Endothelial cell of umbilical vein (primary cell): ENCODE results near the gene FEZF2. TPM values are rescaled to one million over a fixed set of nuclear protein-coding genes. Genes with fewer than 3 reads are reported as not detected.

Experiments
- BruUV-seq: library from RNA; stranded (reverse); fragments of 400-500 nt; replicated peaks from 2 replicates; lab custom pipeline; 2021; lab: Mats Ljungman, UMichigan
- CTCF ChIA-PET: fragments of 300-600, 350-600 bp; sonication (Branson Sonifier 250); formaldehyde crosslinking; loops from one replicate; lab custom pipeline; 2021; ENCODE audit warnings: antibody characterized with exemption, inconsistent platforms; lab: Charles Lee
- POLR2A ChIA-PET: fragments of 300-600, 350-600 bp; sonication (Branson Sonifier 250); formaldehyde crosslinking; loops from one replicate; lab custom pipeline; 2021; ENCODE audit warnings: antibody characterized with exemption, inconsistent platforms; lab: Charles Lee
- DNase-seq: peaks from one replicate; pipeline ENCODE4 v3.0.0-alpha.2; 2011; ENCODE audit warnings: low read depth, low spot score
- FAIRE-seq: peaks from 2 replicates; lab custom pipeline; 2011; peaks lifted over from hg19 to GRCh38; lab: Jason Lieb, UNC
- H2AFZ ChIP-seq: 2 replicates; pipeline ENCODE4 v1.6.0; 2012; ENCODE audit warnings: low read depth, low read length, control low read depth, inconsistent platforms
- H3K27ac ChIP-seq: 2 replicates; pipeline ENCODE4 v1.5.1; 2011; ENCODE audit warnings: low read depth, mild to moderate bottlenecking, control low read depth, low read length, moderate library complexity; ENCODE audit not compliant: insufficient read depth
- H3K27me3 ChIP-seq, 2 experiments: 2 replicates each; pipeline versions ENCODE4 v1.6.0 to v1.6.1; 2011; ENCODE audit warnings: low read length in 2 of 2, mixed read lengths in 1 of 2; ENCODE audit not compliant: control insufficient read depth in 2 of 2, insufficient read depth in 2 of 2
- H3K36me3 ChIP-seq, 2 experiments: 2 replicates in 1 of 2; 3 replicates in 1 of 2; pipeline ENCODE4 v1.5.1; 2011; ENCODE audit warnings: low read length in 2 of 2, mild to moderate bottlenecking in 1 of 2, moderate library complexity in 1 of 2; ENCODE audit not compliant: control insufficient read depth in 2 of 2, insufficient read depth in 2 of 2; ENCODE audit errors: extremely low read depth in 1 of 2
- H3K4me1 ChIP-seq: 3 replicates; pipeline ENCODE4 v1.5.1; 2011; ENCODE audit warnings: mild to moderate bottlenecking, low read length; ENCODE audit not compliant: control insufficient read depth, insufficient read depth; ENCODE audit errors: extremely low read depth
- H3K4me2 ChIP-seq: 2 replicates; pipeline ENCODE4 v1.6.1; 2011; ENCODE audit warnings: low read length, control low read depth, mixed read lengths; ENCODE audit not compliant: insufficient read depth
- H3K4me3 ChIP-seq, 3 experiments: fragments of 200-600 bp in 1 of 3; sonication (generic), shearing (Covaris generic) in 1 of 3; replicated peaks in 1 of 3; 2 replicates each; pipeline ENCODE4 v1.5.1; 2011 to 2016; ENCODE audit warnings: control low read depth in 3 of 3, low read length in 3 of 3, mild to moderate bottlenecking in 2 of 3, inconsistent platforms in 1 of 3, low read depth in 1 of 3, moderate library complexity in 1 of 3; ENCODE audit not compliant: insufficient read depth in 1 of 3
- H3K79me2 ChIP-seq: 2 replicates; pipeline ENCODE4 v1.6.0; 2012; ENCODE audit warnings: low read length, inconsistent platforms; ENCODE audit not compliant: control insufficient read depth, insufficient read depth
- H3K9ac ChIP-seq: replicated peaks from 2 replicates; pipeline ENCODE3; 2011; ENCODE audit warnings: low read length, control low read depth; ENCODE audit not compliant: insufficient read depth; ENCODE audit errors: extremely low read depth
- H3K9me1 ChIP-seq: replicated peaks from 3 replicates; pipeline ENCODE4 v1.6.0; 2011; ENCODE audit warnings: mild to moderate bottlenecking, low read length; ENCODE audit not compliant: control insufficient read depth, insufficient read depth; ENCODE audit errors: extremely low read depth
- H3K9me3 ChIP-seq: replicated peaks from 2 replicates; pipeline ENCODE4 v1.5.1; 2012; ENCODE audit warnings: low read length, inconsistent platforms; ENCODE audit not compliant: control insufficient read depth, insufficient read depth
- H4K20me1 ChIP-seq: replicated peaks from 2 replicates; pipeline ENCODE3; 2011; ENCODE audit warnings: mild to moderate bottlenecking, low read length; ENCODE audit not compliant: control insufficient read depth, insufficient read depth; ENCODE audit errors: extremely low read depth
- EZH2 ChIP-seq: IDR thresholded peaks from 2 replicates; pipeline ENCODE4 v1.6.1; 2012; ENCODE audit warnings: borderline replicate concordance, low read depth, mild to moderate bottlenecking, moderate library complexity, low read length, inconsistent platforms; ENCODE audit not compliant: severe bottlenecking
- FOS ChIP-seq: IDR thresholded peaks from 2 replicates; pipeline ENCODE4 v1.6.1; 2011; ENCODE audit warnings: mild to moderate bottlenecking, low read length, moderate library complexity, borderline replicate concordance; ENCODE audit not compliant: insufficient read depth
- GATA2 ChIP-seq: IDR thresholded peaks from 2 replicates; pipeline ENCODE4 v1.7.0; 2011; ENCODE audit warnings: low read depth, mild to moderate bottlenecking, moderate library complexity, mixed read lengths, low read length; ENCODE audit not compliant: insufficient read length, insufficient read depth
- JUN ChIP-seq: IDR thresholded peaks from 2 replicates; pipeline ENCODE4 v1.6.1; 2011; ENCODE audit warnings: borderline replicate concordance, low read depth; ENCODE audit not compliant: insufficient read length, insufficient read depth
- MYC ChIP-seq: IDR thresholded peaks from one replicate; pipeline ENCODE4 v1.6.1; 2011; ENCODE audit warnings: mild to moderate bottlenecking, low read depth, low read length
- POLR2A ChIP-seq: IDR thresholded peaks from 2 replicates; pipeline ENCODE4 v1.6.1; 2012; ENCODE audit warnings: low read depth, mild to moderate bottlenecking, control low read depth, low read length
- POLR2AphosphoS5 ChIP-seq: IDR thresholded peaks from 2 replicates; pipeline ENCODE4 v1.6.1; 2012; ENCODE audit warnings: low read depth, mild to moderate bottlenecking, control low read depth, low read length, moderate library complexity; ENCODE audit not compliant: insufficient read depth
- dilution Hi-C: fragments of 300-500 bp; cut with MboI; formaldehyde crosslinking; loops from one replicate; pipeline ENCODE4 v1.15.0; 2019; ENCODE audit warnings: low sequenced_read_pairs; ENCODE audit not compliant: extremely low pct_ligation_motif_present
- intact Hi-C: fragments of 100-400 bp; cut with micrococcal nuclease; formaldehyde crosslinking; loops from one replicate; pipeline ENCODE4 v1.10.0; 2022
- polyA plus RNA-seq, 4 experiments: library from polyadenylated mRNA; depleted of rRNA in 3 of 4; stranded (reverse) in 3 of 4; unstranded in 1 of 4; fragments of >200 nt; gene quantifications; 2 replicates each; pipeline versions ENCODE4 v1.2.1 to v1.2.3, GENCODE V29; 2011 to 2012; ENCODE audit warnings: missing spikeins in 1 of 4
- total RNA-seq: library from RNA; stranded (reverse); gene quantifications from 2 replicates; pipeline ENCODE4 v1.2.3, GENCODE V29; 2021
- TF ChIP-seq, protein P1 (sequence below), 2 donors: IDR thresholded peaks; 1 replicate in 1 of 2; 2 replicates in 1 of 2; pipeline ENCODE4 v1.5.1; 2011; ENCODE audit warnings: low read length in 2 of 2, mild to moderate bottlenecking in 2 of 2, moderate library complexity in 2 of 2, control low read depth in 1 of 2, inconsistent platforms in 1 of 2, low read depth in 1 of 2; ENCODE audit not compliant: insufficient read depth in 1 of 2; ENCODE audit errors: extremely low read depth in 1 of 2
- TF ChIP-seq, protein P2 (sequence below): IDR thresholded peaks from 2 replicates; pipeline ENCODE4 v1.6.1; 2011; ENCODE audit not compliant: insufficient read depth, insufficient read length

FEZF2 gene
- total and polyA plus RNA-seq, 2 donors (not counting 3 experiments of a cell fraction or from before 2014, with no cell fraction given) = not detected

DNA sequence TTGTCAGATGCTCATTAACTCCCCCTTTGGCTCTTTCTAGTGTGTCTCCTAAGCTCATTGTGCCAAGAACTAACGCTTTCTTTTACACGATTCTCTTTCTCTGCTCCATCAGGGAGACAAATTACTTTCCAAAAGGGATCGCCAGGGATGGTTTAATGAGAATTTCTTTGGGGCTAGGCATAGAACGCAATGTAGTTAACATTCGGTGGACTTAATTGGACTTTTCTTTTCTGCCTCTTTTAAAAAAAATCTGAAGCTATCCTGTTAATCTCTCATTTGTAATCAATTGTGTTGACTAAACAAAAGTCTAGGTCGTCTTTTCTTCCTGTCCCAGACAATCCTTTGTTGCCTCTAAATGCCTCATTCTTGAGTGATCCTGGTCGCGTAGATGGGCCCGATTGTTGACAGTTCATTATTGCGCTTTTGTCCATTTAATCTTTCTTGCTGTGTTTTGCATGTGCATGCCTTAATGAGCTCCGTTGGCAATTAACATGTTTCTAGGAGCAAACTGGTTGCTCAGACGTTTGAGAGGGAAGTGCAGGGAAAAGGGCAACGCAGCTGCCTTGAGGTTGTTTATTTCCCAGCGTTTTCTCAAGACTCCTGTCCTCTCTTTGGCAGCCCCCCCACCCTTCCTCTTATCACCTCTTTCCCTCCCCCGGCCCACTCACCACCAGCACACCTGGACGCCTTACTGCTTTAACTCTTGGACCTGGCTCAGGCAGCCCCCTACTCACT lies 7.8 kb downstream of the FEZF2 start:
- no peak overlapping the region for H3K9ac ChIP-seq
- POLR2A ChIA-PET = no interaction called here
- no peak overlapping the region for H3K4me2 ChIP-seq
- no peaks in the 10 kb centered on the region for H3K4me1 ChIP-seq
- H3K79me2 ChIP-seq = no peaks in the 10 kb centered on the region
- H3K4me3 ChIP-seq = no peak overlapping the region
- CTCF ChIA-PET = no interaction called here
- no peak overlapping the region for H3K27ac ChIP-seq
- no peaks in the 10 kb centered on the region for H3K9me1 ChIP-seq
- no peaks in the 10 kb centered on the region for H3K36me3 ChIP-seq
- no peak for DNase-seq
- H3K27me3 ChIP-seq = peaks cover 58 to 70% of the 10 kb centered on the region in 2 experiments
- TF ChIP-seq, protein P1, sequence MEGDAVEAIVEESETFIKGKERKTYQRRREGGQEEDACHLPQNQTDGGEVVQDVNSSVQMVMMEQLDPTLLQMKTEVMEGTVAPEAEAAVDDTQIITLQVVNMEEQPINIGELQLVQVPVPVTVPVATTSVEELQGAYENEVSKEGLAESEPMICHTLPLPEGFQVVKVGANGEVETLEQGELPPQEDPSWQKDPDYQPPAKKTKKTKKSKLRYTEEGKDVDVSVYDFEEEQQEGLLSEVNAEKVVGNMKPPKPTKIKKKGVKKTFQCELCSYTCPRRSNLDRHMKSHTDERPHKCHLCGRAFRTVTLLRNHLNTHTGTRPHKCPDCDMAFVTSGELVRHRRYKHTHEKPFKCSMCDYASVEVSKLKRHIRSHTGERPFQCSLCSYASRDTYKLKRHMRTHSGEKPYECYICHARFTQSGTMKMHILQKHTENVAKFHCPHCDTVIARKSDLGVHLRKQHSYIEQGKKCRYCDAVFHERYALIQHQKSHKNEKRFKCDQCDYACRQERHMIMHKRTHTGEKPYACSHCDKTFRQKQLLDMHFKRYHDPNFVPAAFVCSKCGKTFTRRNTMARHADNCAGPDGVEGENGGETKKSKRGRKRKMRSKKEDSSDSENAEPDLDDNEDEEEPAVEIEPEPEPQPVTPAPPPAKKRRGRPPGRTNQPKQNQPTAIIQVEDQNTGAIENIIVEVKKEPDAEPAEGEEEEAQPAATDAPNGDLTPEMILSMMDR (IDR thresholded peaks at IDR 0.05; ENCODE audit: extremely low read depth in 1 of 2, insufficient read depth in 1 of 2, low read depth in 1 of 2, low read length in 2 of 2) = no peak
- no peak for TF ChIP-seq JUN
- no peak for TF ChIP-seq FOS
- no peak for TF ChIP-seq EZH2
- TF ChIP-seq, protein P2, sequence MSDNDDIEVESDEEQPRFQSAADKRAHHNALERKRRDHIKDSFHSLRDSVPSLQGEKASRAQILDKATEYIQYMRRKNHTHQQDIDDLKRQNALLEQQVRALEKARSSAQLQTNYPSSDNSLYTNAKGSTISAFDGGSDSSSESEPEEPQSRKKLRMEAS = no peak
- no peak for TF ChIP-seq POLR2AphosphoS5
- TF ChIP-seq GATA2 = no peak
- no peak for TF ChIP-seq MYC
- no peak for TF ChIP-seq POLR2A
- dilution Hi-C loops (no loop called here), intact Hi-C loops (no loop called here)
- H3K9me3 ChIP-seq = no peaks in the 10 kb centered on the region
- no peak for FAIRE-seq
- no TSS peak for BruUV-seq
- no peak overlapping the region for H2AFZ ChIP-seq
- H4K20me1 ChIP-seq = no peaks in the 10 kb centered on the region
